ENCODE results near the gene STX2.

GRCh38 chr12:130858084-130858483, 19.0 kb upstream of the STX2 start:
- TF ChIP-seq CTCF (IDR thresholded peaks at IDR 0.05), result no peak
- no peak for TF ChIP-seq POLR2A (IDR thresholded peaks at IDR 0.05)

All from lower leg skin (tissue), 3 donors.